ENCODE measurements around the gene KRT23. TPM values are rescaled to one million over a fixed set of nuclear protein-coding genes. Genes with fewer than 3 reads are reported as not detected.

Gene KRT23
- total RNA-seq, 1 donor from 2014 or later = not detected

DNA sequence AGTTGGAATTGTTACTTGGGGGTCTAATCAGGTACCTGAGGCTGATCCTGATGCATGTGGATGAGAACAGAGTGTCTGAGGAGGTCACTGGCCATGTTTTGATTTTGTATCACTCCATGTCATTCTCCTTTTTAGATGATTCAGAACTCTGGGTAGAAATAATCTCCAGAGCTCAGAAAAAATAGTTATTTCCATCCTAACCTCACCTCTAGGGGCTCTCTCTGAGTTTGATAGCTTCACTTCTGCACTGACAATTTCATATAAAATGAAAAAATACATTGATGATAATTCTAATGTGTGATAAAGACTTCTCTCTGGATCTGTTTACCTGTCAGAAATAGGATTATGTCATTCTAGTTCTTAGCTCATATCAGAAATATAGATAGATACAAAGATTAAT lies 64.2 kb downstream of the KRT23 start:
- H3K9me3 Mint-ChIP-seq (ENCODE audit: unreplicated experiment) = peaks cover 2% of the 10 kb centered on the region
- no peak overlapping the region for H3K4me3 Mint-ChIP-seq (ENCODE audit: unreplicated experiment)

More for the DNA sequence above, 64.2 kb downstream of the KRT23 start:
- Mint-ChIP-seq H3K4me1 (ENCODE audit: low read depth, unreplicated experiment) (peaks cover 2% of the 10 kb centered on the region), H3K27me3 (ENCODE audit: unreplicated experiment) (no peaks in the 10 kb centered on the region), H3K27ac (ENCODE audit: unreplicated experiment) (no peak overlapping the region), H3K36me3 (ENCODE audit: unreplicated experiment) (no peaks in the 10 kb centered on the region)
- no peak for DNase-seq
- TF ChIP-seq, protein P1, sequence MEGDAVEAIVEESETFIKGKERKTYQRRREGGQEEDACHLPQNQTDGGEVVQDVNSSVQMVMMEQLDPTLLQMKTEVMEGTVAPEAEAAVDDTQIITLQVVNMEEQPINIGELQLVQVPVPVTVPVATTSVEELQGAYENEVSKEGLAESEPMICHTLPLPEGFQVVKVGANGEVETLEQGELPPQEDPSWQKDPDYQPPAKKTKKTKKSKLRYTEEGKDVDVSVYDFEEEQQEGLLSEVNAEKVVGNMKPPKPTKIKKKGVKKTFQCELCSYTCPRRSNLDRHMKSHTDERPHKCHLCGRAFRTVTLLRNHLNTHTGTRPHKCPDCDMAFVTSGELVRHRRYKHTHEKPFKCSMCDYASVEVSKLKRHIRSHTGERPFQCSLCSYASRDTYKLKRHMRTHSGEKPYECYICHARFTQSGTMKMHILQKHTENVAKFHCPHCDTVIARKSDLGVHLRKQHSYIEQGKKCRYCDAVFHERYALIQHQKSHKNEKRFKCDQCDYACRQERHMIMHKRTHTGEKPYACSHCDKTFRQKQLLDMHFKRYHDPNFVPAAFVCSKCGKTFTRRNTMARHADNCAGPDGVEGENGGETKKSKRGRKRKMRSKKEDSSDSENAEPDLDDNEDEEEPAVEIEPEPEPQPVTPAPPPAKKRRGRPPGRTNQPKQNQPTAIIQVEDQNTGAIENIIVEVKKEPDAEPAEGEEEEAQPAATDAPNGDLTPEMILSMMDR (IDR thresholded peaks at IDR 0.05; ENCODE audit: partially characterized antibody, unreplicated experiment) = no peak

Other genes starting within 250 kb of the KRT23 start
- gene KRT24, start 233.9 kb downstream of the KRT23 start, total RNA-seq (ENCODE audit: unreplicated experiment) = not detected
- gene KRT25, start 182.3 kb downstream of the KRT23 start, total RNA-seq (ENCODE audit: unreplicated experiment) = not detected
- gene KRT26, start 165.4 kb downstream of the KRT23 start, total RNA-seq (ENCODE audit: unreplicated experiment) = not detected
- gene KRT27, start 155.1 kb downstream of the KRT23 start, total RNA-seq (ENCODE audit: unreplicated experiment) = not detected
- not detected for gene KRT28, start 137.7 kb downstream of the KRT23 start, total RNA-seq (ENCODE audit: unreplicated experiment)
- gene KRT10, start 115.0 kb downstream of the KRT23 start, total RNA-seq (ENCODE audit: unreplicated experiment) = 27.1 TPM
- not detected for gene KRT12, start 70.4 kb downstream of the KRT23 start, total RNA-seq (ENCODE audit: unreplicated experiment)
- gene KRT20, start 52.4 kb downstream of the KRT23 start, total RNA-seq (ENCODE audit: unreplicated experiment) = not detected
- not detected for gene KRT39, start 29.3 kb upstream of the KRT23 start, total RNA-seq (ENCODE audit: unreplicated experiment)
- not detected for gene KRT40, start 46.7 kb upstream of the KRT23 start, total RNA-seq (ENCODE audit: unreplicated experiment)
- gene KRTAP3-3, start 56.5 kb upstream of the KRT23 start, total RNA-seq (ENCODE audit: unreplicated experiment) = not detected
- not detected for gene KRTAP3-2, start 62.3 kb upstream of the KRT23 start, total RNA-seq (ENCODE audit: unreplicated experiment)
- not detected for gene KRTAP3-1, start 71.5 kb upstream of the KRT23 start, total RNA-seq (ENCODE audit: unreplicated experiment)
- not detected for gene KRTAP1-5, start 89.6 kb upstream of the KRT23 start, total RNA-seq (ENCODE audit: unreplicated experiment)
- not detected for gene KRTAP1-4, start 92.5 kb upstream of the KRT23 start, total RNA-seq (ENCODE audit: unreplicated experiment)
- gene KRTAP1-3, start 97.2 kb upstream of the KRT23 start, total RNA-seq (ENCODE audit: unreplicated experiment) = not detected
- not detected for gene KRTAP1-1, start 103.8 kb upstream of the KRT23 start, total RNA-seq (ENCODE audit: unreplicated experiment)
- not detected for gene KRTAP2-1, start 109.7 kb upstream of the KRT23 start, total RNA-seq (ENCODE audit: unreplicated experiment)
- gene KRTAP2-2, start 117.6 kb upstream of the KRT23 start, total RNA-seq (ENCODE audit: unreplicated experiment) = not detected
- gene KRTAP2-3, start 122.5 kb upstream of the KRT23 start, total RNA-seq (ENCODE audit: unreplicated experiment) = not detected
- not detected for gene KRTAP2-4, start 128.2 kb upstream of the KRT23 start, total RNA-seq (ENCODE audit: unreplicated experiment)
- not detected for gene KRTAP4-7, start 146.5 kb upstream of the KRT23 start, total RNA-seq (ENCODE audit: unreplicated experiment)
- not detected for gene KRTAP4-8, start 160.5 kb upstream of the KRT23 start, total RNA-seq (ENCODE audit: unreplicated experiment)
- not detected for gene KRTAP4-16, start 164.6 kb upstream of the KRT23 start, total RNA-seq (ENCODE audit: unreplicated experiment)
- not detected for gene KRTAP4-9, start 167.7 kb upstream of the KRT23 start, total RNA-seq (ENCODE audit: unreplicated experiment)
- gene KRTAP4-11, start 180.7 kb upstream of the KRT23 start, total RNA-seq (ENCODE audit: unreplicated experiment) = not detected
- not detected for gene KRTAP4-12, start 186.5 kb upstream of the KRT23 start, total RNA-seq (ENCODE audit: unreplicated experiment)
- gene KRTAP4-6, start 202.9 kb upstream of the KRT23 start, total RNA-seq (ENCODE audit: unreplicated experiment) = not detected
- gene KRTAP4-5, start 212.2 kb upstream of the KRT23 start, total RNA-seq (ENCODE audit: unreplicated experiment) = not detected
- gene KRTAP4-4, start 223.1 kb upstream of the KRT23 start, total RNA-seq (ENCODE audit: unreplicated experiment) = not detected
- not detected for gene KRTAP4-3, start 230.6 kb upstream of the KRT23 start, total RNA-seq (ENCODE audit: unreplicated experiment)
- gene KRTAP4-2, start 240.6 kb upstream of the KRT23 start, total RNA-seq (ENCODE audit: unreplicated experiment) = not detected
- not detected for gene KRTAP4-1, start 247.3 kb upstream of the KRT23 start, total RNA-seq (ENCODE audit: unreplicated experiment)